Fibroblast of lung (primary cell): ENCODE measurements around the gene NDC1. TPM values are rescaled to one million over a fixed set of nuclear protein-coding genes. Genes with fewer than 3 reads are reported as not detected.

ENCODE experiments used
- DNase-seq, 2 donors: peaks; one replicate each; pipeline versions ENCODE4 v3.0.0 to v3.0.0-alpha.2; 2010; ENCODE audit warnings: low read depth in 2 of 2
- H2AFZ ChIP-seq: 2 replicates; pipeline ENCODE4 v1.5.1; 2012; ENCODE audit warnings: low read length, control low read depth, inconsistent platforms
- H3K27ac ChIP-seq: 2 replicates; pipeline ENCODE4 v1.5.1; 2011; ENCODE audit warnings: low read length, control low read depth; ENCODE audit not compliant: insufficient read depth
- H3K27me3 ChIP-seq: 2 replicates; pipeline ENCODE4 v1.5.1; 2011; ENCODE audit warnings: mild to moderate bottlenecking, low read length; ENCODE audit not compliant: control insufficient read depth, insufficient read depth
- H3K36me3 ChIP-seq: 2 replicates; pipeline ENCODE4 v1.5.1; 2011; ENCODE audit warnings: low read length; ENCODE audit not compliant: control insufficient read depth, insufficient read depth
- H3K4me1 ChIP-seq: 2 replicates; pipeline ENCODE4 v1.5.1; 2011; ENCODE audit warnings: low read length; ENCODE audit not compliant: control insufficient read depth, insufficient read depth; ENCODE audit errors: extremely low read depth
- H3K4me2 ChIP-seq: 2 replicates; pipeline ENCODE4 v1.5.1; 2011; ENCODE audit warnings: low read length, control low read depth; ENCODE audit not compliant: insufficient read depth; ENCODE audit errors: extremely low read depth
- H3K4me3 ChIP-seq, 4 experiments: fragments of 200-600 bp in 1 of 4; sonication (generic) in 1 of 4; replicated peaks in 1 of 4; 2 replicates each; pipeline ENCODE4 v1.5.1; 2011 to 2016; ENCODE audit warnings: low read length in 4 of 4, low read depth in 3 of 4, mild to moderate bottlenecking in 3 of 4, control low read depth in 2 of 4, inconsistent platforms in 1 of 4, mixed read lengths in 1 of 4; ENCODE audit not compliant: insufficient read depth in 1 of 4; ENCODE audit errors: control extremely low read depth in 1 of 4
- H3K79me2 ChIP-seq: 2 replicates; pipeline ENCODE4 v1.5.1; 2012; ENCODE audit warnings: mild to moderate bottlenecking, low read length, inconsistent platforms; ENCODE audit not compliant: control insufficient read depth, insufficient read depth
- H3K9ac ChIP-seq: 2 replicates; pipeline ENCODE4 v1.5.1; 2011; ENCODE audit warnings: mild to moderate bottlenecking, low read length, control low read depth; ENCODE audit not compliant: insufficient read depth
- H3K9me3 ChIP-seq: 2 replicates; pipeline ENCODE4 v1.5.1; 2012; ENCODE audit warnings: low read depth, low read length; ENCODE audit not compliant: control insufficient read depth, insufficient read depth
- H4K20me1 ChIP-seq: 2 replicates; pipeline ENCODE4 v1.5.1; 2011; ENCODE audit warnings: low read length; ENCODE audit not compliant: control insufficient read depth, insufficient read depth; ENCODE audit errors: extremely low read depth
- EZH2 ChIP-seq: IDR thresholded peaks from 2 replicates; pipeline ENCODE4 v1.5.1; 2012; ENCODE audit warnings: low read length, control low read depth, mild to moderate bottlenecking; ENCODE audit errors: missing control alignments
- polyA plus RNA-seq, 2 donors: library from polyadenylated mRNA; depleted of rRNA in 1 of 2; stranded (reverse) in 1 of 2; unstranded in 1 of 2; fragments of >200 nt; gene quantifications; 2 replicates each; pipeline ENCODE4 v1.2.1, GENCODE V29; 2011 to 2012; ENCODE audit warnings: missing spikeins in 1 of 2
- total RNA-seq: library from RNA; depleted of rRNA; stranded (reverse); fragments of >200 nt; gene quantifications from 2 replicates; pipeline ENCODE4 v1.2.1, GENCODE V29; 2014
- TF ChIP-seq, protein P1 (sequence below), 2 donors: IDR thresholded peaks in 1 of 2; conservative IDR thresholded peaks in 1 of 2; 1 replicate in 1 of 2; 2 replicates in 1 of 2; pipeline ENCODE4 v1.5.1; 2011 to 2012; ENCODE audit warnings: low read length in 2 of 2, control low read depth in 1 of 2, inconsistent platforms in 1 of 2, low read depth in 1 of 2, mild to moderate bottlenecking in 1 of 2

NDC1 gene
- total and polyA plus RNA-seq, 2 donors (not counting 1 experiment from before 2014, with no cell fraction given): 11.6 to 14.3 TPM

DNA sequence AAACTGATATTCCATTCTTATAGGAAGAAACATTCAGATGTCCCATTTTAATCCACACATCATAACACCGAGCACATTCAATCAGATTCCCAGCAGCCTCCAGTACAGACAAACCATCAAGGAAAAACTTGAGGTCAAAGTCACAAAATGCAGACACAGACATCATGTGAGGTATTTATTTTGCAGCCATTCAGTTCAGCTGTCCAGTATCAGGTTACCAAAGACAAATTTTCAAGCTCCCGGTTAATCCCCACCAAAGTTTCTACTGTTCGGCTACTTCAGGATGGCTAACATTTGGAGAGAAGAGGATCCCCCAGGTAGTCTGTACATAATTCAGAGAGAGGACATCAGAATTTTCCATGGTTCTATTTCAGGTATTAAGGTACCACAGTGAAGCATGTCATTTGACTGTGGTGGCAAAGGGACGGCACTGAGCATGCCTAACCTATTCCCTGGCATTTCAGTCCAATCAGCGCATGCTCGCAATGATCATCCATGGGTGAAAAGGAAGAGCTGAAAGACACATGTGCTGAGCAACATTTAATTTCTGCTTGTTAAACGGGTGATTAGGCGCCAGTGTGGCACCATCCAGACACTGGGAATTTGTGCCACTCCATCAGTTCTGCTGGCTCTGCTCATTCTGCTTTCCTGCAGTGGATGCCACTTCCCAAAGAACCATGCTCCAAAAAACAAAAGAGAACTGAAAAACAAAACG, 13.6 kb upstream of the NDC1 start:
- Histone ChIP-seq H3K4me1 (no peaks in the 10 kb centered on the region), H3K9me3 (no peaks in the 10 kb centered on the region), H2AFZ (no peak overlapping the region), H4K20me1 (no peaks in the 10 kb centered on the region), H3K9ac (no peak overlapping the region), H3K27ac (no peak overlapping the region), H3K36me3 (peaks cover 2% of the 10 kb centered on the region), H3K4me3 (no peak overlapping the region), H3K27me3 (no peaks in the 10 kb centered on the region), H3K4me2 (no peak overlapping the region), H3K79me2 (no peaks in the 10 kb centered on the region)
- TF ChIP-seq, protein P1, sequence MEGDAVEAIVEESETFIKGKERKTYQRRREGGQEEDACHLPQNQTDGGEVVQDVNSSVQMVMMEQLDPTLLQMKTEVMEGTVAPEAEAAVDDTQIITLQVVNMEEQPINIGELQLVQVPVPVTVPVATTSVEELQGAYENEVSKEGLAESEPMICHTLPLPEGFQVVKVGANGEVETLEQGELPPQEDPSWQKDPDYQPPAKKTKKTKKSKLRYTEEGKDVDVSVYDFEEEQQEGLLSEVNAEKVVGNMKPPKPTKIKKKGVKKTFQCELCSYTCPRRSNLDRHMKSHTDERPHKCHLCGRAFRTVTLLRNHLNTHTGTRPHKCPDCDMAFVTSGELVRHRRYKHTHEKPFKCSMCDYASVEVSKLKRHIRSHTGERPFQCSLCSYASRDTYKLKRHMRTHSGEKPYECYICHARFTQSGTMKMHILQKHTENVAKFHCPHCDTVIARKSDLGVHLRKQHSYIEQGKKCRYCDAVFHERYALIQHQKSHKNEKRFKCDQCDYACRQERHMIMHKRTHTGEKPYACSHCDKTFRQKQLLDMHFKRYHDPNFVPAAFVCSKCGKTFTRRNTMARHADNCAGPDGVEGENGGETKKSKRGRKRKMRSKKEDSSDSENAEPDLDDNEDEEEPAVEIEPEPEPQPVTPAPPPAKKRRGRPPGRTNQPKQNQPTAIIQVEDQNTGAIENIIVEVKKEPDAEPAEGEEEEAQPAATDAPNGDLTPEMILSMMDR (conservative IDR thresholded peaks at IDR 0.05 in 1 of 2, IDR thresholded peaks at IDR 0.05 in 1 of 2; ENCODE audit: low read depth in 1 of 2, low read length in 2 of 2): no peak
- no peak for TF ChIP-seq EZH2
- no peak for DNase-seq

DNA sequence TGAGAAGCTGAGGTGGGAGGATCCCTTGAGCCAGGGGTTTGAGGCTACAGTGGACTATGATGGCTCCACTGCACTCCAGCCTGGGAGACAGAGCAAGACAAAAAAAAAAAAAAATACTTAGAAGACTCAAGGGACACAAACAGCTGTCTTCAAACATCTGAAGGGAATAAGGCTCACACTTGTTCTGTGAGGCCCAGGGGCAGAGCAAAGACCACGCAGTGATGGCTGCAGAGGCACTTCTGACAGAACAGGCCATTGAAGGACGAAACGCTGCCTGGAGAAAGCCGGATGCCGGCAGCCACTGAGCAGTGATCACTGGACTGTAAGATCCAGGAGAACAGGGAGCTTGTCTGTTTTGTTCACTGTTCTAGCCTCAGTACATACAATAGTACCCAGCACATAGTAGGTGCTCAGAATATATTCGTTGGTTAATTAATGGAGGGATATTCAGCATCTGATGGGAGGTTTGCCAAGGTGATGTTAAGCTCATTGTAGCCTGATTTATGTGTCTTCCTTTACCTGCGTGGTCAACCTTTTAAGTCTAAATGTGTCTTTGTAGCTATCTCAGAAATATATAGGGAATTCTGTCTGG, 12.1 kb upstream of the NDC1 start:
- H2AFZ ChIP-seq: no peak overlapping the region
- H3K9ac ChIP-seq: no peak overlapping the region
- DNase-seq: no peak
- H3K4me1 ChIP-seq: no peaks in the 10 kb centered on the region
- H3K4me2 ChIP-seq: no peak overlapping the region
- no peak overlapping the region for H3K27ac ChIP-seq
- H3K4me3 ChIP-seq: no peak overlapping the region
- H3K36me3 ChIP-seq: peaks cover 2% of the 10 kb centered on the region
- no peaks in the 10 kb centered on the region for H3K27me3 ChIP-seq
- no peaks in the 10 kb centered on the region for H3K79me2 ChIP-seq
- H4K20me1 ChIP-seq: no peaks in the 10 kb centered on the region
- TF ChIP-seq, protein P1 (conservative IDR thresholded peaks at IDR 0.05 in 1 of 2, IDR thresholded peaks at IDR 0.05 in 1 of 2; ENCODE audit: low read depth in 1 of 2, low read length in 2 of 2): no peak
- no peak for TF ChIP-seq EZH2
- H3K9me3 ChIP-seq: no peaks in the 10 kb centered on the region

- Histone ChIP-seq H3K36me3 (no peaks in the 10 kb centered on the region), H2AFZ (no peak overlapping the region), H3K9ac (no peak overlapping the region), H3K4me3 (no peak overlapping the region), H3K79me2 (no peaks in the 10 kb centered on the region), H4K20me1 (no peaks in the 10 kb centered on the region), H3K27me3 (no peaks in the 10 kb centered on the region), H3K27ac (no peak overlapping the region), H3K4me2 (no peak overlapping the region), H3K4me1 (no peaks in the 10 kb centered on the region), H3K9me3 (no peaks in the 10 kb centered on the region)
- no peak for TF ChIP-seq EZH2
- TF ChIP-seq, protein P1 (conservative IDR thresholded peaks at IDR 0.05 in 1 of 2, IDR thresholded peaks at IDR 0.05 in 1 of 2; ENCODE audit: low read depth in 1 of 2, low read length in 2 of 2): no peak
- DNase-seq: no peak
Measured at GRCh38 chr1:53847980-53848379, 9.9 kb upstream of the NDC1 start.
